Adipocyte (in vitro differentiated cells): ENCODE measurements around the gene BUD13.
A peak's percentile ranks its signal among the peaks of the same experiment; 100 is the strongest.
"Not testable (repeated sequence)": the region's sequence is repeated elsewhere in the genome, so short reads cannot be mapped to it uniquely, and the experiment has no call there.

Source experiments
- DNase-seq: peaks from one replicate; pipeline ENCODE4 v3.0.0-alpha.2; 2015; ENCODE audit warnings: low read depth
- H3K27me3 ChIP-seq: replicated peaks from 2 replicates; pipeline ENCODE4 v1.7.0; 2013; ENCODE audit warnings: mild to moderate bottlenecking, low read length, moderate library complexity; ENCODE audit not compliant: control insufficient read depth, insufficient read depth
- H3K36me3 ChIP-seq: 2 replicates; pipeline ENCODE4 v1.7.0; 2013; ENCODE audit warnings: low read length, mild to moderate bottlenecking, moderate library complexity; ENCODE audit not compliant: control insufficient read depth, insufficient read depth, severe bottlenecking
- H3K4me1 ChIP-seq: 2 replicates; pipeline ENCODE4 v1.7.0; 2013; ENCODE audit warnings: mild to moderate bottlenecking, low read length, moderate library complexity; ENCODE audit not compliant: control insufficient read depth, insufficient read depth
- H3K4me3 ChIP-seq: 2 replicates; pipeline ENCODE4 v1.7.0; 2013; ENCODE audit warnings: mild to moderate bottlenecking, low read length, moderate library complexity
- H3K9ac ChIP-seq: 2 replicates; pipeline ENCODE4 v1.7.0; 2013; ENCODE audit warnings: mild to moderate bottlenecking, low read length, moderate library complexity
- H3K9me3 ChIP-seq: 2 replicates; pipeline ENCODE4 v1.7.0; 2013; ENCODE audit warnings: mild to moderate bottlenecking, low read length, moderate library complexity; ENCODE audit not compliant: control insufficient read depth

BUD13 gene

DNA sequence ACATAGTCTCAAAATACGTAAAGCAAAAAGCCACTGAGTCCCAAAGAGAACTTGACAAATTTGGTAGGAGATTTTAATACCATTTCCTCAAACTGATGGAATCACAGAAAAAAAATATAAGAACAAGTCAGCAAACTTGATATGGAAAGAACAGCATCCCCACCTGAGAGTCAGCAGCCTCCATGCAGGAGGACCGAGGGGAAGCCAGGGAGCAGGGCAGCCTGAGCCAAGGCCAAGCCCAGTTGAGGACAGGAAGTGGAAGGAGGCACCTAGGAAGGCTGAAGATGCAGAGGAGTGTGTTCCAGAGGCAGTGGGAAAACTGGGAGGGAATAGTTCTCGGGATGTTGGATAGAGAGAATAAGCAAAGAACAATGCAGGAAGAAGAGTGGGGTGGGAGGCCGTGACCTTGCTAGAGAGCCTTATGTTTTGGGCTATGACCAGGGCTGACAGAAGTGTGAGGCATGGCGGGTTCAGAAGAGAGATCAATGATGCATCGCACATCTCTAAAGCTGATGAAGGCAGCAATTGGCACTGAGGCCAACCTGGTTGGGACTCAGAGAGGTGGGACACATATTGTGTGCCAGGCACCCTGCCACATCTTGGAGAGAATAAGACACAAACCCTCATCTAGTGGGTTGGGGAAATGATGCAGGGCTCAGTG, 34.9 kb upstream of the BUD13 start:
- DNase-seq: no peak
- Histone ChIP-seq H3K27me3 (no peaks in the 10 kb centered on the region), H3K4me3 (no peak overlapping the region), H3K9ac (no peak overlapping the region), H3K9me3 (no peaks in the 10 kb centered on the region), H3K36me3 (no peaks in the 10 kb centered on the region), H3K4me1 (peaks cover 10% of the 10 kb centered on the region)

DNA sequence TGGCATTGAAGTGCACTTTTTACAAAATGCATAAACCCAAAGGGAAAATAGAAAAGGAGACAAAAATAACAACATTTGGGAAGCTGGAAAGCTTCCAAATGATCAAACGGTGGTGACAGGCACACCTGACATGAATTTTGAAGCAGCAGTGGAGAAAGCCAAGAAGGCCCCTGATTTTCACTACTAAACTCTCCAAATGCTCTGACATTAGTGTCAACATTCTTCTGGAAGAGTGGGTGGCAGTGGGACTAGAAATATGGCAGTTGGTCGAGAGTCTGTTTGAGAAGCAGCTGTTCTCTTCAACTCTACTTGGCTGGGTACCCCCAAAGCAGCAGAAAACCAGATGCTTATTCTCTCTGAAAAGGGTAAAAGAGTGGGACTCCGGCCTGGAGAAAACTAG, 31.2 kb upstream of the BUD13 start:
- H3K36me3 ChIP-seq: no peaks in the 10 kb centered on the region
- no peaks in the 10 kb centered on the region for H3K9me3 ChIP-seq
- DNase-seq: no peak
- H3K4me1 ChIP-seq: peaks cover 7% of the 10 kb centered on the region
- no peak overlapping the region for H3K9ac ChIP-seq
- H3K4me3 ChIP-seq: no peak overlapping the region
- no peaks in the 10 kb centered on the region for H3K27me3 ChIP-seq

DNA sequence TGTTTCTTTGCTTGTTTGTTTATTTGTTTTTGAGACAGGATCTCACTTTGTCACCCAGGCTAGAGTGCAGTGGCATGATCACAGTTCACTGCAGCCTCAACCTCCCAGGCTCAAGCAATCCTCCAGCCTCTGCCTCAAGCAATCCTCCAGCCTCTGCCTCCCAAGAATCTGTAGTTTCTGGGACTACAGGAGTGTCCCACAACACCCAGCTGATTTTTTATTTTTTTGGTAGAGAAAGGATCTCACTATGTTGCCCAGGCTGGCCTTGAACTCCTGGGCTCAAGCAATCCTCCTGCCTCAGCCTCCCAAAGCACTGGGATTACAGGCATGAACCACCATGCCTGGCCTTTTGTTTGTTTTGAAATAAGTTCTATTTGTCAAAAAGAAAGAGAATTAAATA, 28.9 kb upstream of the BUD13 start:
- not testable (repeated sequence) for H3K9ac ChIP-seq, H3K4me1 ChIP-seq, H3K9me3 ChIP-seq, H3K36me3 ChIP-seq, H3K4me3 ChIP-seq, DNase-seq, H3K27me3 ChIP-seq

DNA sequence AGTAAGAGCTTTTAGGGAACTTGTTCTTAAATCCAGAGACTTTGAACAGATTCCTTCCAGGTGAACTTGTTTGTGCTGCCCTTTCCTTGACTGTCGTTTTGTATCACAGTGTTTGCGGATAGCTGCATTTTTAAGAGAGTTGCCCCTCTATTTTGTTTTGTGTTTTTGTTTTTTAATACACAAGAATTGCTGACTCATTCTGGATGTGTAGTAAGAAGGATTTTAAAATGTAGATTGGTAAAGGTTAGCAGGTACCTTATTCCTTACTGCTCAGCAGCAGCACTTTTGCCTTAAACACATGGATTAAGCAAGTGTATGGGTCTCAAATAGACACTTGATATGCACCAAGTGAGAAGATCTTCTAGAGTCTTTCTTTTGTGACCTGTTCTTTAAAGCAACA, 27.8 kb upstream of the BUD13 start:
- Histone ChIP-seq H3K9ac (no peak overlapping the region), H3K27me3 (no peaks in the 10 kb centered on the region), H3K4me1 (no peaks in the 10 kb centered on the region), H3K4me3 (no peak overlapping the region), H3K36me3 (no peaks in the 10 kb centered on the region), H3K9me3 (no peaks in the 10 kb centered on the region)
- no peak for DNase-seq

DNA sequence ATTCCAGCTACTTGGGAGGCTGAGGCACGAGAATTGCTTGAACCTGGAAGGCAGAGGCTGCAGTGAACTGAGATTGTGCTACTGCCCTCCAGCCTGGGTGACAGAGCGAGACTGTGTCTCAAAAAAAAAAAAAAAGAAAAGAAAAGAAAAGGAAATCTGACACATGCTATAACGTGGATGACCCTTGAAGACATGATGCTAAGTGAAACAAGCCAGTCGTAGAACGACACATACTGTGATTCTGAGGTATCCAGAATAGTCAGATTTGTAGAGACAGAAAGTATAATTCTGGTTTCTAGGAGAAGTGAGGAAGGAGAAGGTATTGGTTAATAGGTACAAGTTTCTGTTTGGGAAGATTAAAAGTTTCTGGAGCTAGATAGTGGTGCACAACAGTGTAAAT, 25.6 kb upstream of the BUD13 start:
- H3K36me3 ChIP-seq: no peaks in the 10 kb centered on the region
- H3K27me3 ChIP-seq: no peaks in the 10 kb centered on the region
- no peaks in the 10 kb centered on the region for H3K9me3 ChIP-seq
- H3K9ac ChIP-seq: no peak overlapping the region
- peaks cover 4% of the 10 kb centered on the region for H3K4me1 ChIP-seq
- H3K4me3 ChIP-seq: no peak overlapping the region
- DNase-seq: no peak

DNA sequence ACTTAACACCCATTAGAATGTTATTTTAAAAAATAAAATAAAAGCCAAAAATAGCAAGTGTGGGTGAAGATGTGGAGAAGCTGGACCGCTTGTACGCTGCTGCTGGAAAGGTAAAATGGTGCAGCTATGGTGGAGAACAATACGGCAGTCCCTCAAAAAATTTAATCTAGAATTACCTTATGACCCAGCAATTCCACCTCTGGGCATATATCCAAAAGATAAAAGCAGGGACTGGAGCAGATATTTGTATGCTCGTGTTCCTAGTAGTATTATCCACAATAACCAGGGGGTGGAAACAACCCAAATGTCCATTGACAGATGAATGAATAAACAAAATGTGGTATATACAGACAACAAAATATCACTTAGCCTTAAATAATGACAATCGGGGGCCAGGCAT, 25.0 kb upstream of the BUD13 start:
- no peak overlapping the region for H3K9ac ChIP-seq
- no peaks in the 10 kb centered on the region for H3K9me3 ChIP-seq
- H3K36me3 ChIP-seq: no peaks in the 10 kb centered on the region
- peaks cover 10% of the 10 kb centered on the region for H3K4me1 ChIP-seq
- no peak overlapping the region for H3K4me3 ChIP-seq
- no peaks in the 10 kb centered on the region for H3K27me3 ChIP-seq
- DNase-seq: no peak

DNA sequence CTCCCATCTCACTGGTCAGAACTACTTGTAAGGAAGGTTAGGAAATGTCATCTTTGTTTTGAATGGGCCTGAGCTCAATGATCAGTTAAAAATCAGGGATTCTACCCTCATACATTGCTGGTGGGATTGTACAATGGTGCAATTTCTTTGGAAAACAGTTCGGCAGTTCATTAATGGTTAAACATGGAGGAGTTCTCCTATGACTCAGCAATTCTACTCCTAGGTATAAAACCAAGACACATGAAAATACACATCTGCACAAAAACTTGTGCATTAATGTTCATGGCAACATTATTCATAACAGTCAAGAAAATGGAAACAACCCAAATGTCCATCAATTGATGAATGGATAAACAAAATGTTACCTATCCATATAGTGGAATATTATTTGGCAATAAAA, 23.8 kb upstream of the BUD13 start:
- H3K27me3 ChIP-seq: no peaks in the 10 kb centered on the region
- no peaks in the 10 kb centered on the region for H3K9me3 ChIP-seq
- H3K9ac ChIP-seq: no peak overlapping the region
- no peak for DNase-seq
- H3K36me3 ChIP-seq: no peaks in the 10 kb centered on the region
- peaks cover 23% of the 10 kb centered on the region for H3K4me1 ChIP-seq
- no peak overlapping the region for H3K4me3 ChIP-seq

DNA sequence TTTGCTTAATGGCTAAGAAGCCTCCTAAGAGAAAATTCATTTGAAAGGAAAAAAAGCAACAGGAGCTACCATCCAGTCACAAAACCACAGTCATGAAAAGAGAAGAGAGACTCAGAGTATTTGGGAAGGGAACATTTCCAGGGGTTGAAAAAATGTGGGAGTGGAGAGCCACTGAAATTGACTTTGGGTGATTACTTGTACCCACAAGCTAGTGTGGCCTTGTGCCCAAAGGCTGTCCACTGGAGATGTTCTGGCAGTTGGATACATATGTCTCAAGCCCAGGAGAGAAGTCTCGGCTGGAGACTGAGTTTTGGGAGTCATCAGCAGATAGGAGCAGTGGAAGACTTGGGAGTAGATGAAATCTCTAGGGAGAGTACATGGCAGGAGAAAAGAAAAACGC, 22.1 kb upstream of the BUD13 start:
- Histone ChIP-seq H3K4me1 (peaks cover 28% of the 10 kb centered on the region), H3K36me3 (no peaks in the 10 kb centered on the region), H3K27me3 (no peaks in the 10 kb centered on the region), H3K9me3 (no peaks in the 10 kb centered on the region), H3K9ac (no peak overlapping the region), H3K4me3 (no peak overlapping the region)
- no peak for DNase-seq

DNA sequence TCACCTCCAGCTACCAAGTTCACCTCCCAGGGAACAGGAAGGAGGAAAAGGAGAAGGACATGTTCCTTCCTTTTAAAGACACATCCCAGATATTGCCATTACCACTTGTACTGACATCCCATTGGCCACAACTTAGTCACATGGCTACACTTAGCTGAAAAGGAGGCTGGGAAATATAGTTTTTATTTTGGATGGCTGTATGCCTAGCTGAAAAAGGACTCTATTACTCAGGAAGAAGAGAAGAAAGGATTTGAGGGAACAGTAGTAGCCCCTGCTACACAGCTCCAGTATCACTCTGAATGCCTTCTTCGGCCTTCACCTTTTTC, 20.9 kb upstream of the BUD13 start:
- H3K36me3 ChIP-seq: no peaks in the 10 kb centered on the region
- DNase-seq: no peak

DNA sequence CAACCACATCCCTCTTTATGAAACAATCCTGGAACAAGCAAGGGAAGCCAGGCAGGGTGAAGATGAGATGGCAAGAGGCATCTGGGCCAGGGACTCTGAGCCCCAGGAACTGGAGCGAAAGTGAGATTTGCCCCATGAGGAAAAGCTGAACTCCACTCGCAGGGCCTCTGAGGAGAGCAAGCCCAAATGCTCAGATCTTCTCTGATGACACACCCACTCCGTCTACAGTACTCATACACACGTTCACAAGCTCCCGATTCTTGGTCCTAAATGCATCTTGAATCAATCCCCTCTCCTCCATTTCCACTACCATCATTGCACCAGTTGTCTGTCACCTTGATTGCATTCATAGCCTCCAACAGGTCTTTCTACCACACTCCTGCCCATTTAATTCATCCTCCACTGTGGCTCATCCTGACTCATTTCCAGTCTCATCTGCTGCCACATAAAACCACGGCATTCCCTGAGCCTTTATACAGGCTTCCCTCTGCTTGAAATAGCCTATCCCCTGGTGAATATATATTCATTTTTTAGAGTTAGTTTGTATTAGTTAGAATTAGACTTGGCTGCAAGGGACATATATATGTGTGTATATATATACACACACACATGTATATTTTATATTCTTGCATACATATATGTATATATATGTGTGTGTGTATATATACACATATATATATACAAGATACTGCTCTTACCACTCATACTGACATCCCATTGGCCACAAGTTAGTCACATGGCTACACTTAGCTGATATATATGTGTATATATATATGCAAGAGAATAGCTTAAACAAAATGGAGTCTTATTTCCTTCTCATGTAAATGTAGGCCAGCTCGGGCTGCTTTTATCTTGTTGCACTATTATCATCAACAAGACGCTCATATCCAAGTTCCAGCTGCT, 20.3 kb upstream of the BUD13 start:
- no peaks in the 10 kb centered on the region for H3K9me3 ChIP-seq
- peak; percentile 30 for DNase-seq
- H3K27me3 ChIP-seq: no peaks in the 10 kb centered on the region
- H3K36me3 ChIP-seq: no peaks in the 10 kb centered on the region
- H3K4me1 ChIP-seq: peaks cover 34% of the 10 kb centered on the region
- H3K4me3 ChIP-seq: peak overlapping the region; percentile 4
- peak overlapping the region; percentile 39 for H3K9ac ChIP-seq

More for the DNA sequence above, 20.9 kb upstream of the BUD13 start:
- no peaks in the 10 kb centered on the region for H3K9me3 ChIP-seq
- no peaks in the 10 kb centered on the region for H3K27me3 ChIP-seq
- no peak overlapping the region for H3K4me3 ChIP-seq
- peak overlapping the region; percentile 11 for H3K9ac ChIP-seq
- H3K4me1 ChIP-seq: peaks cover 28% of the 10 kb centered on the region

DNA sequence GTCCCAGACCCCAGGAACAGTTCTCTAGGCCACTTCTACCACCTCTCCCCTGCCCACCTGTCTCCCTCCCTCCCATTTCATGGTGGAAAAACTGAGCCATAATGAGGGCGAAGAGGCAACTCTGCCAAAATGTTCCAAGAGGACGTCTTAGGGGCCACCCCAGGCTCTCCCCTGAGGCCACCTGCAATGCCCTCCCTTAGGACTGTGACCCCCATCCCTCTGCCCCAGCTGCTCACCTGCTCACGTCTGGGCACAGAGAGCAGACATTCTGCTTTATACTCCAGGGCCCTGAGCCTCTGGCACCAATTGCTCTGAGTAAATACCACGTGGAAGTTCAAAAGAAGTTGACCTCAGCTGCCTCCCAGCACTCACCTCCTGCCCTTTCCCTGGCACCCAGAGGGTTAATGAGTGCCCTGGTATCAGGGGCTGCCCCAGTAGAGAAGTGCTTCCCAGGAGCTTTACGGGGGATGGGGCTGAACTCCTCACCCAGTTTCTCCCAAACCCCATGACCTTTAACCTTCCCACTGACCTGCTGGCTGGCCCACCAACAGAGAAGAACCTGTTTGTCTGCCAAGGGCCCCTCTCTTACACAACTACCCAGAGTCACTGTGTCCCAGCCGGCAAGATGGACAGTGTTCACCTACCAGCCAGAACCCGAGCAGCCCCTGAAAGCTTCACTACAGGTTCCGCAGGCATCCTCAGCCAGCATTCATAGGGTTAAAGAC, 19.5 kb upstream of the BUD13 start:
- Histone ChIP-seq H3K9me3 (no peaks in the 10 kb centered on the region), H3K4me3 (peak overlapping the region; percentile 4), H3K36me3 (no peaks in the 10 kb centered on the region), H3K9ac (peak overlapping the region; percentile 39), H3K27me3 (no peaks in the 10 kb centered on the region), H3K4me1 (peaks cover 34% of the 10 kb centered on the region)
- no peak for DNase-seq
